Upper lobe of left lung (tissue), 4 donors: Measurements from ENCODE around the gene RAMP3.

Source experiments
- EP300 ChIP-seq, 4 donors: sonication (generic); formaldehyde crosslinking; IDR thresholded peaks; one replicate each; pipeline ENCODE4 v1.5.1; 2017; ENCODE audit warnings: antibody characterized with exemption in 4 of 4, control low read depth in 2 of 4
- POLR2AphosphoS5 ChIP-seq, 2 donors: sonication (generic); formaldehyde crosslinking; IDR thresholded peaks; one replicate each; pipeline ENCODE4 v1.5.1; 2017; ENCODE audit warnings: antibody characterized with exemption in 2 of 2
- TF ChIP-seq, protein P1 (sequence below), 6 experiments: fragments of 450-650 bp in 4 of 6; fragments of 200-600 bp in 2 of 6; sonication (generic) in 2 of 6; IDR thresholded peaks; one replicate each; pipeline ENCODE4 v1.5.1; 2016 to 2019; ENCODE audit warnings: antibody characterized with exemption in 6 of 6

DNA sequence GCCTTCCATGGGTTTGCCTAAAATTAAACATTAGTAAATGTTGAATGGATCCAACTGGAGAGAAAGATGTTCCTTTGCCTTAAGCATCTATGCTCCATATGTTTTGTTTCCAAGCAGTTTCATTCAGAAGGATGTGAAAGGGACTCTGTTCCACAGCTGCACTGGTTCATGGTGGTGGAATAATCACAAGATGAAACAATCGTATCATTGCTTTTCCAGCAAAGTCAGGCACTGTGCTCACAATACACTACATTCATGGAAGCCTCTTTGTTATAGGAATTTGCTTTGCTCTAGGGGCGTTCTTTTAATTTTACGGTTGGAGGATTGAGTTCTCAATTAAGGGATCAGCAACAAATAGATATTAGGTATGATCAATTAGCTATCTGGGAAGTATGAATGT, 33.8 kb downstream of the RAMP3 start:
- TF ChIP-seq, protein P1, sequence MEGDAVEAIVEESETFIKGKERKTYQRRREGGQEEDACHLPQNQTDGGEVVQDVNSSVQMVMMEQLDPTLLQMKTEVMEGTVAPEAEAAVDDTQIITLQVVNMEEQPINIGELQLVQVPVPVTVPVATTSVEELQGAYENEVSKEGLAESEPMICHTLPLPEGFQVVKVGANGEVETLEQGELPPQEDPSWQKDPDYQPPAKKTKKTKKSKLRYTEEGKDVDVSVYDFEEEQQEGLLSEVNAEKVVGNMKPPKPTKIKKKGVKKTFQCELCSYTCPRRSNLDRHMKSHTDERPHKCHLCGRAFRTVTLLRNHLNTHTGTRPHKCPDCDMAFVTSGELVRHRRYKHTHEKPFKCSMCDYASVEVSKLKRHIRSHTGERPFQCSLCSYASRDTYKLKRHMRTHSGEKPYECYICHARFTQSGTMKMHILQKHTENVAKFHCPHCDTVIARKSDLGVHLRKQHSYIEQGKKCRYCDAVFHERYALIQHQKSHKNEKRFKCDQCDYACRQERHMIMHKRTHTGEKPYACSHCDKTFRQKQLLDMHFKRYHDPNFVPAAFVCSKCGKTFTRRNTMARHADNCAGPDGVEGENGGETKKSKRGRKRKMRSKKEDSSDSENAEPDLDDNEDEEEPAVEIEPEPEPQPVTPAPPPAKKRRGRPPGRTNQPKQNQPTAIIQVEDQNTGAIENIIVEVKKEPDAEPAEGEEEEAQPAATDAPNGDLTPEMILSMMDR (IDR thresholded peaks at IDR 0.05), result no peak
- no peak for TF ChIP-seq EP300 (IDR thresholded peaks at IDR 0.05)
- TF ChIP-seq POLR2AphosphoS5 (IDR thresholded peaks at IDR 0.05), result no peak
